Activated gamma-delta T cell treated with Interleukin-2 at 50 U/mL for 16 hours (primary cell): ENCODE results near the gene OR51B2.

Source experiments
- DNase-seq: peaks from one replicate; pipeline ENCODE4 v3.0.0-alpha.2; 2020

Gene OR51B2

DNA sequence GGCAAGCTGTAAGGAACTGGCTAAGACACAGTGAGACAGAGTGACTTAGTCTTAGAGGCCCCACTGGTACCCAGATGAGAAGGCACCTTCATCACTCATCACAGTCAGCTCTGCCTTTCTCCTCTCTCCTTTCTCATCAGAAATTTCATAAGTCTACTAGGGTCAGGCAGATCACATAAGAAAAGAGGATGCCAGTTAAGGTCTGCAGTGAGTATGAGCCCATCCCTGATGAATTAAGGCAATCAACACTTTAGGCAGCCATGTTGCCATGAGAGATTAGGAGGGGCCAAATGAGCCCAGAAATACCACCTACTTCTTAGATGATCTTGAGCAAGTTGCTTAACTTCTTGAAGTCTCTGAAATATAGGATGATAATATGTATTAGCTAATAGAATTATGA is 42.5 kb downstream of the OR51B2 start:
- DNase-seq, result no peak

DNA sequence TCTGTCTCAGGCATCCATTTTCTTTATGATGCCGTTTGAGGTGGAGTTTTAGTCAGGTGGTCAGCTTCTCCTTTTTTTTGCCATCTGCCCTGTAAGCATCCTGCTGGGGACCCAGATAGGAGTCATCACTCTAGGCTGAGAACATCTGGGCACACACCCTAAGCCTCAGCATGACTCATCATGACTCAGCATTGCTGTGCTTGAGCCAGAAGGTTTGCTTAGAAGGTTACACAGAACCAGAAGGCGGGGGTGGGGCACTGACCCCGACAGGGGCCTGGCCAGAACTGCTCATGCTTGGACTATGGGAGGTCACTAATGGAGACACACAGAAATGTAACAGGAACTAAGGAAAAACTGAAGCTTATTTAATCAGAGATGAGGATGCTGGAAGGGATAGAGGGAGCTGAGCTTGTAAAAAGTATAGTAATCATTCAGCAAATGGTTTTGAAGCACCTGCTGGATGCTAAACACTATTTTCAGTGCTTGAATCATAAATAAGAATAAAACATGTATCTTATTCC is 43.5 kb downstream of the OR51B2 start:
- DNase-seq, result no peak

- no peak for DNase-seq
Measured at GRCh38 chr11:5279471-5280090, 44.5 kb downstream of the OR51B2 start.

GRCh38 chr11:5277807-5278382 is 46.2 kb downstream of the OR51B2 start:
- DNase-seq, result no peak

GRCh38 chr11:5276697-5277096 is 47.4 kb downstream of the OR51B2 start:
- no peak for DNase-seq

GRCh38 chr11:5275369-5276110 is 48.6 kb downstream of the OR51B2 start:
- no peak for DNase-seq

GRCh38 chr11:5274395-5274794 is 49.7 kb downstream of the OR51B2 start:
- DNase-seq, result no peak
